Measurements from ENCODE around the gene SPATA31A3.
"Not testable (repeated sequence)": the region's sequence is repeated elsewhere in the genome, so short reads cannot be mapped to it uniquely, and the experiment has no call there.

Gene SPATA31A3

DNA sequence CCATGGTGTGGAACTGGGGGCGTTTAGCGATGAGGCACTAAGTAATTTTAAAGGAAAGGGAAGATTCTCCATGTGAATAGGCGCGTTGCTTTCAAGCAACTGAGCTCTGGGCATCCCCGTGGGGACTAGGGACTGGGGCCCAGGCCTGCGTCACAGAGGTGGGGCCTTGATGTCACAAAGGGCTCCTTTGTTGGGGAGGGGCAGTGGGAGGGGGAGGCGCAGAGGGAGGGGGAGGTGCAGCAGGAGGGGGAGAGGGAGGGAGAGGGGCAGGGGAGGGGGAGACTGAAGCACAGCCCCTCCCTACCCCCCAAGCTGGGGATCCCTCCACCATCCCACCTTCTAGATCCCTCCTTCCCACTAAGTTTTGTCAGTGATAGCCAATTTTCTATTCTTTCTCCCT lies at the start of gene SPATA31A3:
TSS of gene SPATA31A3 (minus strand) at position 101 of the 400 bp plus-strand sequence. CDS start at position 72, 29 bp downstream.
- not testable (repeated sequence) for DNase-seq (ENCODE audit: low read depth)

DNA sequence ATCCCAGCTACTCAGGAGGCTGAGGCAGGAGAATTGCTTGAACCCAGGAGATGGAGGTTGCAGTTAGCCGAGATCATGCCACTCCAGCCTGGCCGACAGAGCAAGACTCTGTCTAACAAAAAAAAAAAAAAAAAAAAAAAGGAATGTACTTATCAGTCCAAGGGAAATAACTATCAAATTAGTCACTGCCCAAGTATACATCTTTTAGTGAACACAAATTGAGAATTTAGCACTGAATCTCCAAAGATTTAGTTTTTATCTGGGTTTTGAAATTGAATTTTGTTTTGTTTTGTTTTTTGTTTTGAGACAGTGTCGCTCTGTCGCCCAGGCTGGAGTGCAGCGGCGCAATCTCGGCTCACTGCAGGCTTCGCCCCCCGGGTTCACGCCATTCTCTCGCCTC lies 39.8 kb downstream of the SPATA31A3 start:
- DNase-seq (ENCODE audit: low read depth) = not testable (repeated sequence)

DNA sequence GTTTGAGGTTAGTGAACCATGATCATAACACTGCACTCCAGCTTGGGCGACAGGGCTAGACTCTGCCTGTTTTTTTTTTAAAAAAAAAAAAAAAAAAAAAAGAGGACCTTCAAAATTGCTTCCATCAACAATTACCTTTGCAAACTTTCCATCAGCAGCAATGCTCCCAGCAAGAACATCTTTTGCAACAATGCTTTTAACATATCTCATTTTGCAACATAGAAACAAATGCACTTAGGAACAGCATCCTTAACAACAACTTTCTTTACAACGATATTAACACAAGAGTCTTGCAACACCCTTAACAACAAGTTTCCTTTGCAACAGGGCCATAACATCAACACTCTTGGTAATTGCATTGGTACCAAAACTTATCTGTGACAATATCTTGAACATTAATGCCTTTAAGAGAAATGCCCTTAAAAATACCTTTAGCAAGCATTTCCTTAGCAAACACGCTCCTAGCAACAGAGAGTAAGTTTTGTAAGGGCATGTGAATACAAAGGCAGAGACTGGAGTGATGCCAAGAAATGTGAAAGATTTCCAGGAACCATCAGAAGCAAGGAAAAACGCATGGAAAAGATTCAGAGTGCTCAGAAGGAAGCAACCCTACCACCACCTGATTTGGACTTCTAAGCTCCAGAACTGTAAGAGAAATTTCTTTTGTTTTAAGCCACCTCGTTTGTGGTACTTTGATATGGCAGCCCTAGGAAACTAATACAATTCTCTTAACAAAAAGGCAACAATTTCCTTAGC lies 49.8 kb downstream of the SPATA31A3 start:
- DNase-seq (ENCODE audit: low read depth) = not testable (repeated sequence)

DNA sequence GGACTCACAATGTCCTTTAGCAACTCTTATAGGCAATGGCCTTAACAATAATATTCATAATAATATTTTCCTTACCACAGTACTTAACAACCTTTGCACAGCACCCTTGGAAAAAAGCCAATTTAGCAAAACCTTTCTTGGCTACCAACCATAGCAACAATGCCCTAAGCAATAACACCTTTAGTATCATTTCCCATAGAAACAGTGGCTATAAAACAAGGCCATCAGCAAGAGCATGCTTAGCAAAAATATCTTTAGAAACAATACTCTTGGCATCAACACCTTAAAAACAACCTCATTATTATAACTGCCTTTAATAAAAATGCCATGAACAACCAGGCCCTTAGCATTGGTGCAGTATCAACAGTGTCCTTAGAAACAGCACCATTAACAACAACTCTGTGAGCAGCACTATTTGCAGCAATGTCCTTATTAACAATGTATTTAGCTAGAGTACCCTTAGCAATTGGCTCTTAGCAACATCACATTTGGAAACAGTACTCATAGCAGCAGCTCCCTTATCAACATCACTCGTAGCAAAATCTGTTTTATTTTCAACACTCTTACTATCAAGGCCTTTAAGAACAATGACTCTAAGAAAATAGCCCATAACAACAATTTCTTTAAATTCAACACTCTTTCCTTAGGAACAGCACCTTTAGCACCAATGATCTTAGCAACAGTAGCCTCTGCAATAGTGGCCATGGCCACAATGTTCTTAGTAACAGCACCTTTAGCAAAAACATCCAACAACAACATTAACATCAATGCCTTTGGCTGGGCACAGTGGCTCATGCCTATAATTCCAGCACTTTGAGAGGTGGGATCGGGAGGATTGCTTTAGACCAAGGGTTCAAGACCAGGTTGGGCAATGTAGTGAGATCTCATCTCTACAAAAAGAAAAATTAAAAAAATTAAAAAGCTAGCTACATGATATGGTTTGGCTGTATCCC lies 52.2 kb downstream of the SPATA31A3 start:
- DNase-seq (ENCODE audit: low read depth) = not testable (repeated sequence)

DNA sequence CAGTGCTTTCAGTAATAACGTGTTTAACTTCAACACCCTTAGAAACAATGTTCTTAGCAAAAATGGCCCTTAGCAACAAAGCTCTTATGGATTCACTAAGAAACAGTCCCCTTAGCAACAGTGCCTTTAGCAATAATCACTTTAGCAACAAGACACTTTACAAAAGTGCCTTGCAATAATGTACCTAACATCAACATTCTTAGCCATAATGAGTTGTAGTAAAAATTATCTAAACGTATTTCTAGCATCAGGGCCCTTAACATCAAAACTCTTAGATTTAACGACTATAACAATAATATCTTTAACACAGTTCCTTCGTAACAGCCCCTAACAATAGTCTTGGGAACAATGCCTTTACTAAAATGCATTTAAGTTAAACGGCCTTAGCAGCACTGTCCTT lies 54.0 kb downstream of the SPATA31A3 start:
- not testable (repeated sequence) for DNase-seq (ENCODE audit: low read depth)

DNA sequence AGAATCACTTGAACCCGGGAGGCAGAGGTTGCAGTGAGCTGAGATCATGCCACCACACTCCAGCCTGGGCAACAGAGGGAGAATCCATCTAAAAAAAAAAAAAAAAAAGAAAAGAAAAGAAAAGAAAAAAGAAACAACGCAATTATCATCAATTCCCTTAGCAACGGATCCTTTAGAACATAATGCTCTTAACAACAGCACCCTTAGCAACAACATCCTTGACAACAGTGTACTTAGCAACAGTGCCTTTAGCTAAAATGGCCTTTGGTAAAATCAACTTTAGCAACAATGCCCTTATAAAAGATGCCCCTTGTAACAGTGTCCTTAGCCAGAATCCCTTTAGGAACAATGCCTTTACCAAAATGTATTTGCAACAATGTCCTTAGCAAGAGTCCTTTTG lies 54.7 kb downstream of the SPATA31A3 start:
- not testable (repeated sequence) for DNase-seq (ENCODE audit: low read depth)
